ENCODE measurements around the gene SUCO. TPM values are rescaled to one million over a fixed set of nuclear protein-coding genes. Genes with fewer than 3 reads are reported as not detected.
A peak's percentile ranks its signal among the peaks of the same experiment; 100 is the strongest.
"Not testable (repeated sequence)": the region's sequence is repeated elsewhere in the genome, so short reads cannot be mapped to it uniquely, and the experiment has no call there.

SUCO gene
- total RNA-seq, 4 donors from 2014 or later: 39.6 to 61.8 (median 44.5) TPM

DNA sequence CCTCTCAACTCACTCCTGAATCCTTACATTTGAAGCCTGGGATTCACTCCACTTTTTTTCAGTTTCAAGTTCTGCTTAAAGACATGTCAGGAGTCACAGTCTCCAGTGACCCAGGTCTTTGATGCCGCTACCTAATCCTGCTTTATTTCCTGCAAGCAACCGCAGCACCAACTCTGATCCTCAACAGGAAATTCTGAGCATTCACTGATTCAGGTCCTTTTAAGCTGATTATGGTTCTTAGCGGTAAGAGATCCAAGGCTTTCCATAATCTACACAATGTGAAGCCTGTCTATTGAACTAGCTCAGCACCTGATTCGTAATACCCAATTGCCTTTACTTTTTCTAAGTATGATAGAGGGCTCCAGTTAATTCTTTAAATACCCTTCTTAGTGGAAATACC lies 45.4 kb upstream of the SUCO start:
- TF ChIP-seq, protein P1, sequence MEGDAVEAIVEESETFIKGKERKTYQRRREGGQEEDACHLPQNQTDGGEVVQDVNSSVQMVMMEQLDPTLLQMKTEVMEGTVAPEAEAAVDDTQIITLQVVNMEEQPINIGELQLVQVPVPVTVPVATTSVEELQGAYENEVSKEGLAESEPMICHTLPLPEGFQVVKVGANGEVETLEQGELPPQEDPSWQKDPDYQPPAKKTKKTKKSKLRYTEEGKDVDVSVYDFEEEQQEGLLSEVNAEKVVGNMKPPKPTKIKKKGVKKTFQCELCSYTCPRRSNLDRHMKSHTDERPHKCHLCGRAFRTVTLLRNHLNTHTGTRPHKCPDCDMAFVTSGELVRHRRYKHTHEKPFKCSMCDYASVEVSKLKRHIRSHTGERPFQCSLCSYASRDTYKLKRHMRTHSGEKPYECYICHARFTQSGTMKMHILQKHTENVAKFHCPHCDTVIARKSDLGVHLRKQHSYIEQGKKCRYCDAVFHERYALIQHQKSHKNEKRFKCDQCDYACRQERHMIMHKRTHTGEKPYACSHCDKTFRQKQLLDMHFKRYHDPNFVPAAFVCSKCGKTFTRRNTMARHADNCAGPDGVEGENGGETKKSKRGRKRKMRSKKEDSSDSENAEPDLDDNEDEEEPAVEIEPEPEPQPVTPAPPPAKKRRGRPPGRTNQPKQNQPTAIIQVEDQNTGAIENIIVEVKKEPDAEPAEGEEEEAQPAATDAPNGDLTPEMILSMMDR (IDR thresholded peaks at IDR 0.05): no peak
- DNase-seq (ENCODE audit: low spot score) (no peak), ATAC-seq (ENCODE audit: low FRiP score) (no peak)

DNA sequence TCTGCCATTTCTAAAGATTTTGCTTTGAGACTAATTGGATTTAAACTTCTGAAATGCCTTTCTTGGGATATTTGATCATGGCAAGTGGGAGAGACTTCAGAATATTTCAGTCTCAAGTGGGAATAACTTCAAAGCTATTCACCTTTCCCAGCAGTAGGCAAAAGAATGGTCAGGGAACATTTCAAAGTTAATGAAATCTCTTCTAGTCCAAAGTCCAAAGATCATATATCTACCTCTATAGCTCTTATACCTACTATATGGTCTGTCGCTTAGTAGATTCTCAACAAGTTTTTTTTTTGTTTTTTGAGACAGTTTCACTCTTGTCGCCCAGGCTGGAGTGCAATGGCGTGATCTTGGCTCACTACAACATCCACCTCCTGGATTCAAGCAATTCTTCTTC lies 44.6 kb upstream of the SUCO start:
- no peak for ATAC-seq (ENCODE audit: low FRiP score)
- TF ChIP-seq, protein P1 (IDR thresholded peaks at IDR 0.05): no peak

DNA sequence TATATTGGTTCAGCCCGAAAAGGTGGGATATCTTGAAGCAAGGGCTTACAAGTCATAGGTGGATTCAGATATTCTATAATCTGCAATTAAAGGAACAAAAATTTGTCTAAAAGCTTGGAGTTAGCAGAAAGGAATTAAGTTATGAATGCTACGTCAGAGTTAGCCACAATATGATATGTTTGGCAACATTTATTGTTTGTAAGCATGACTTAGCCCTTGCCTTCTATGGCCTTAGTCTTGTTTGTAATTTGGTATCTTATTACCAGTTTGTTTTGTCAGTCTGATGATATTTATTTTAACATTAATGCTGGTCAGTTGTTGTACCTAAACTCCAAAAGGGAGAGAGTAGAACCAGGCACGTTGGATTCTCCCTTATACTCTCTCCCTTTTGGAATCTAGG lies 43.1 kb upstream of the SUCO start:
- TF ChIP-seq, protein P1 (IDR thresholded peaks at IDR 0.05): no peak
- DNase-seq (ENCODE audit: low spot score) (no peak), ATAC-seq (ENCODE audit: low FRiP score) (no peak)

More for the DNA sequence above, 44.6 kb upstream of the SUCO start:
- DNase-seq (ENCODE audit: low spot score): no peak

DNA sequence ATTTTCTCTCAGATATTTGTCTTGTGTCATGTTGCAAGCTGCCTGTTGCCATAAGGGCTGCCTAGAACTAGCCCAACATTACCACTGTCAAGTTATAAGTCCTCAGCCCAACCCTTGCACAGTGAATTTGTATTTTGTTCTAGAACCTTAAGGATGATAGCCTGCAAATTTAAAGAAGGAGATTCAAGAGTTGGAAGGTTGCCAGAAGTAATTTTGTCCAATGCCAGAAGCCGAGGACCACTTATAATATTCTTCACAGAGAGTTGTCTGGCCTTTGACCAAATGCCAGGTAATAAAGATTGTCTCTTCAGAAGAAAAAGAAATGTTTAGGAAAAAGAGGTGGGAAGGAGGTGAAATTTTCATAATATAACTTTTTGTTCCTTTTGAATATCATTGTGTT lies 40.5 kb upstream of the SUCO start:
- TF ChIP-seq, protein P1 (IDR thresholded peaks at IDR 0.05): no peak
- ATAC-seq (ENCODE audit: low FRiP score) (no peak), DNase-seq (ENCODE audit: low spot score) (no peak)

DNA sequence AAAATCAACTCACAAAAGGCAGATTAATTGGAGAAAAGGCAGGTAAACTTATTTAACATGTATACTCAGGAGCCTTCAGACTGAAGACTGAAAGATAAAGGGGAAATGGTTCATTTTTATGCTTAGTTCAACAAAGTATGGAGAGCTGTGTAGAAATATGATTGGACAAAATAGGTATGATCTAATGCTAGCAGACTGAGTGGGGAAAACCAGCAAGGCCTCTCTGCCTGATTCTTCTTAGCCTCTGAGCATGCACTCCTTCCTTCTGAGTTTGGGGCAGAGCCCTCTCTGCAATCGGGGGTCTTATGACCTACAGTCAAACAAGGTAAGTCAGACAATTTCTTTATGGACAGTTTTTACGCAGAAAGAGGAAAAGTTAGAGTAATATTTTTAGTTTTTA lies 38.8 kb upstream of the SUCO start:
- ATAC-seq (ENCODE audit: low FRiP score) (no peak), DNase-seq (ENCODE audit: low spot score) (no peak)
- TF ChIP-seq, protein P1 (IDR thresholded peaks at IDR 0.05): no peak

DNA sequence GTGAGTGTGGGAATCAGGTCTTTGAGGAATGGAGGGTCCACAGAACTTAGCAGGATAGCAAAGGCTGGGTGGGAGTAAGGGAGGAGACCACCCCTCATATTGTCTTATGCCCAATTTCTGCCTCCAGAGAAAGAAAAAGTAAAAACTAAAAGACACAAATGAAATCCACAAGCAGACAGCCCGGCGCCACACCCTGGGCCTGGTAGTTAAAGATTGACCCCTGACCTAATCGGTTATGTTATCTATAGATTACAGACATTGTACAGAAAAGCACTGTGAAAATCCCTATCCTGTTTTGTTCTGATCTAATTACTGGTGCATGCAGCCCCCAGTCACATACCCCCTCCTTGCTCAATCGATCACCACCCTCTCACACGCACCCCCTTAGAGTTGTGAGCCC lies 36.8 kb upstream of the SUCO start:
- not testable (repeated sequence) for ATAC-seq (ENCODE audit: low FRiP score); DNase-seq (ENCODE audit: low spot score)

DNA sequence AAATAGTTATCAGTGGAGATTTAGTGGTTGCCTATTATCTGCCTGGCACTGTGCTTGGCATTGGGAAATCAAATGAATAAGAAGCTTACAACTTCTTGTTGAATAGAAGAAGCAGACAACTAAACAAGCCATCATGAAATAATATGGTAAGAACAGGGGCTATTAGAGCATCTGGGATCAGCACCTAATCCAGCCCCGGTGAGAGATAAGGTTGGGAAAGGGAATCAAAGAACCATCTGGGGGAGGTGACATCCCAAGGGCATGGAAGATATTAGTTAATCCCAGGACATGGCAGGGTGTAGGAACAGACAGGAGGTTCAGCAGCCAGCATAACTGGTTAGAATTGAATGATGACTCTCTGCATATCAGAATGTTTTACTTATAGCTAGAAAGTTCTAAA lies 36.3 kb upstream of the SUCO start:
- TF ChIP-seq, protein P1 (IDR thresholded peaks at IDR 0.05): no peak
- no peak for ATAC-seq (ENCODE audit: low FRiP score)
- DNase-seq (ENCODE audit: low spot score): no peak

DNA sequence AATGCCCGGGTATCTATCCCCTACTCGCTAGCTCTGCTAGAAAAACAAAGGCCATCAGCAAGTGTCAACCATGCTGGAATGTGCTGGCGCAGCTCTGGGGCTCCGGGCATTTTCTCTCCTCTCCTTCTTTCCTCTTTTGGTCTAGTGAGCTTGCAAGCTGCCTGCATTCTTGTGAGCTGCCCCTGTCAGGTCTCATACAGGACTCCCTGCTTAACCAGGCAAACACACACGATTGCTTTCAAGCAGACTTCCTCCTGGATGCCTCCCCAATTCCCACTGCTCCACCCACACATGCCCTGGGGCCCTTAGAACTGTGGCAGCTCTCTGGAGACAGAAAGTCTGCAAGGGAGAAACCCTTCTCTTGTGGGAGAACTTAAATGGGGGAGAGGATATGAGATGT lies 35.7 kb upstream of the SUCO start:
- ATAC-seq (ENCODE audit: low FRiP score) (peak; percentile 39), DNase-seq (ENCODE audit: low spot score) (no peak)
- TF ChIP-seq, protein P1 (IDR thresholded peaks at IDR 0.05): no peak

Data from omental fat pad (tissue), 4 donors.